Measurements from ENCODE around the gene SERPINB8. TPM values are rescaled to one million over a fixed set of nuclear protein-coding genes. Genes with fewer than 3 reads are reported as not detected.
"Not testable (repeated sequence)": the region's sequence is repeated elsewhere in the genome, so short reads cannot be mapped to it uniquely, and the experiment has no call there.

SERPINB8 gene
- total RNA-seq: 1 to 10 TPM; 6.0 to 7.3 TPM

- Mint-ChIP-seq H3K36me3 (no peaks in the 10 kb centered on the region), H3K9me3 (no peaks in the 10 kb centered on the region), H3K27me3 (no peaks in the 10 kb centered on the region), H3K4me1 (peaks cover 24% of the 10 kb centered on the region), H3K27ac (peak within 1 kb of the TSS; percentile 96), H3K4me3 (peak within 1 kb of the TSS; percentile 93)
- ATAC-seq (ENCODE audit: low read depth) (peak; percentile 91), DNase-seq (peak; percentile 76)
- POLR2A ChIA-PET: interaction anchor here (1.3 kb wide), 1 partner anchor 33 kb away, joined by 3 read pairs; no protein-coding TSS in a partner anchor
These were observed at the start of gene SERPINB8 for GRCh38 chr18:63969942-63970808. Gene SERPINB8 (plus strand): TSS chr18:63970081. CDS start chr18:63978309, 8,228 bp downstream.

GRCh38 chr18:63922049-63922448 lies 47.8 kb upstream of the SERPINB8 start:
- no peak for ATAC-seq (ENCODE audit: low read depth)
- Mint-ChIP-seq H3K4me1 (no peaks in the 10 kb centered on the region), H3K4me3 (no peak overlapping the region), H3K27me3 (peaks cover 25% of the 10 kb centered on the region), H3K36me3 (no peaks in the 10 kb centered on the region), H3K27ac (no peak overlapping the region), H3K9me3 (no peaks in the 10 kb centered on the region)
- DNase-seq: no peak
- POLR2A ChIA-PET: no interaction called here

- DNase-seq (no peak), ATAC-seq (ENCODE audit: low read depth) (no peak)
- H3K27ac Mint-ChIP-seq: no peak overlapping the region
- H3K9me3 Mint-ChIP-seq: no peaks in the 10 kb centered on the region
- H3K36me3 Mint-ChIP-seq: no peaks in the 10 kb centered on the region
- POLR2A ChIA-PET: no interaction called here
- H3K4me3 Mint-ChIP-seq: no peak overlapping the region
- H3K27me3 Mint-ChIP-seq: peaks cover 30% of the 10 kb centered on the region
- no peaks in the 10 kb centered on the region for H3K4me1 Mint-ChIP-seq
These were observed 45.3 kb upstream of the SERPINB8 start for GRCh38 chr18:63924551-63924950.

- Mint-ChIP-seq H3K36me3 (no peaks in the 10 kb centered on the region), H3K27me3 (peaks cover 38% of the 10 kb centered on the region), H3K27ac (no peak overlapping the region), H3K4me3 (no peak overlapping the region), H3K4me1 (no peaks in the 10 kb centered on the region), H3K9me3 (no peaks in the 10 kb centered on the region)
- ATAC-seq (ENCODE audit: low read depth) (no peak), DNase-seq (no peak)
- POLR2A ChIA-PET: no interaction called here
These were observed 41.5 kb upstream of the SERPINB8 start for GRCh38 chr18:63928331-63928730.

- H3K27ac Mint-ChIP-seq; H3K9me3 Mint-ChIP-seq; H3K4me1 Mint-ChIP-seq; H3K4me3 Mint-ChIP-seq; DNase-seq; ATAC-seq (ENCODE audit: low read depth); H3K36me3 Mint-ChIP-seq; POLR2A ChIA-PET: not testable (repeated sequence)
- H3K27me3 Mint-ChIP-seq: peaks cover 40% of the 10 kb centered on the region
These were observed 40.5 kb upstream of the SERPINB8 start for GRCh38 chr18:63929369-63929768.

- POLR2A ChIA-PET: interaction anchor here (0.6 kb wide), 1 partner anchor 432 kb away, joined by 6 read pairs; no protein-coding TSS in a partner anchor
- no peak for ATAC-seq (ENCODE audit: low read depth)
These were observed 39.0 kb upstream of the SERPINB8 start for GRCh38 chr18:63930773-63931354.

GRCh38 chr18:63936156-63936931 lies 33.5 kb upstream of the SERPINB8 start:
- Mint-ChIP-seq H3K27me3 (peaks cover 19% of the 10 kb centered on the region), H3K9me3 (no peaks in the 10 kb centered on the region), H3K4me1 (peaks cover 3% of the 10 kb centered on the region), H3K36me3 (no peaks in the 10 kb centered on the region), H3K27ac (peak overlapping the region; percentile 61), H3K4me3 (peak overlapping the region; percentile 79)
- POLR2A ChIA-PET: interaction anchor here (0.9 kb wide), 1 partner anchor 34 kb away, joined by 3 read pairs; the partner anchor contains the start of gene SERPINB8
- peak; percentile 94 for ATAC-seq (ENCODE audit: low read depth)
- DNase-seq: peak; percentile 66

More at GRCh38 chr18:63930773-63931354, 39.0 kb upstream of the SERPINB8 start:
- Mint-ChIP-seq H3K9me3 (no peaks in the 10 kb centered on the region), H3K36me3 (no peaks in the 10 kb centered on the region), H3K4me1 (no peaks in the 10 kb centered on the region), H3K4me3 (no peak overlapping the region), H3K27me3 (peaks cover 38% of the 10 kb centered on the region), H3K27ac (no peak overlapping the region)
- no peak for DNase-seq

GRCh38 chr18:63936932-63937393 lies 32.9 kb upstream of the SERPINB8 start:
- H3K27me3 Mint-ChIP-seq: peaks cover 18% of the 10 kb centered on the region
- POLR2A ChIA-PET: interaction anchor here (0.9 kb wide), 1 partner anchor 33 kb away, joined by 3 read pairs; the partner anchor contains the start of gene SERPINB8

GRCh38 chr18:63940008-63940407 lies 29.9 kb upstream of the SERPINB8 start:
- no peaks in the 10 kb centered on the region for H3K36me3 Mint-ChIP-seq
- POLR2A ChIA-PET: no interaction called here
- no peak overlapping the region for H3K4me3 Mint-ChIP-seq
- DNase-seq (no peak), ATAC-seq (ENCODE audit: low read depth) (no peak)
- peaks cover 3% of the 10 kb centered on the region for H3K4me1 Mint-ChIP-seq
- no peaks in the 10 kb centered on the region for H3K9me3 Mint-ChIP-seq
- peaks cover 30% of the 10 kb centered on the region for H3K27me3 Mint-ChIP-seq
- H3K27ac Mint-ChIP-seq: no peak overlapping the region

More at GRCh38 chr18:63936932-63937393, 32.9 kb upstream of the SERPINB8 start:
- ATAC-seq (ENCODE audit: low read depth) (no peak), DNase-seq (no peak)
- Mint-ChIP-seq H3K4me1 (peaks cover 3% of the 10 kb centered on the region), H3K9me3 (no peaks in the 10 kb centered on the region), H3K4me3 (no peak overlapping the region), H3K27ac (no peak overlapping the region), H3K36me3 (no peaks in the 10 kb centered on the region)

- H3K9me3 Mint-ChIP-seq; H3K36me3 Mint-ChIP-seq; H3K4me3 Mint-ChIP-seq; POLR2A ChIA-PET; H3K27ac Mint-ChIP-seq; H3K4me1 Mint-ChIP-seq; DNase-seq; ATAC-seq (ENCODE audit: low read depth): not testable (repeated sequence)
- H3K27me3 Mint-ChIP-seq: peaks cover 29% of the 10 kb centered on the region
These were observed 29.3 kb upstream of the SERPINB8 start for GRCh38 chr18:63940543-63941050.

GRCh38 chr18:63947051-63947790 lies 22.7 kb upstream of the SERPINB8 start:
- Mint-ChIP-seq H3K4me1 (peaks cover 15% of the 10 kb centered on the region), H3K9me3 (no peaks in the 10 kb centered on the region), H3K36me3 (no peaks in the 10 kb centered on the region), H3K4me3 (no peak overlapping the region), H3K27me3 (peaks cover 44% of the 10 kb centered on the region), H3K27ac (no peak overlapping the region)
- DNase-seq (no peak), ATAC-seq (ENCODE audit: low read depth) (no peak)
- POLR2A ChIA-PET: no interaction called here

- Mint-ChIP-seq H3K27ac (no peak within 1 kb of the TSS), H3K4me3 (peak within 1 kb of the TSS; percentile 54), H3K9me3 (no peaks in the 10 kb centered on the region), H3K4me1 (peaks cover 15% of the 10 kb centered on the region), H3K27me3 (peaks cover 36% of the 10 kb centered on the region), H3K36me3 (no peaks in the 10 kb centered on the region)
- DNase-seq (peak; percentile 53), ATAC-seq (ENCODE audit: low read depth) (peak; percentile 90)
- POLR2A ChIA-PET: no interaction called here
These were observed 20.7 kb upstream of the SERPINB8 start, which contains the start of gene HMSD for GRCh38 chr18:63949068-63949737. Gene HMSD (plus strand): TSS chr18:63949301. CDS start chr18:63953456, 4,155 bp downstream.

Data from activated naive CD8-positive, alpha-beta T cell treated with anti-CD3 and anti-CD28 coated beads, Interleukin-2, amount 10 ng/mL, durations not matched to agents 7 days and 5 days (primary cell).